ENCODE data around the gene NATD1. TPM values are rescaled to one million over a fixed set of nuclear protein-coding genes. Genes with fewer than 3 reads are reported as not detected.

The NATD1 gene
- total and polyA plus RNA-seq, 2 of the 8 experiments (the other 6 are each of a cell fraction or from before 2014, with no cell fraction given): 5.4 to 8.4 TPM

DNA sequence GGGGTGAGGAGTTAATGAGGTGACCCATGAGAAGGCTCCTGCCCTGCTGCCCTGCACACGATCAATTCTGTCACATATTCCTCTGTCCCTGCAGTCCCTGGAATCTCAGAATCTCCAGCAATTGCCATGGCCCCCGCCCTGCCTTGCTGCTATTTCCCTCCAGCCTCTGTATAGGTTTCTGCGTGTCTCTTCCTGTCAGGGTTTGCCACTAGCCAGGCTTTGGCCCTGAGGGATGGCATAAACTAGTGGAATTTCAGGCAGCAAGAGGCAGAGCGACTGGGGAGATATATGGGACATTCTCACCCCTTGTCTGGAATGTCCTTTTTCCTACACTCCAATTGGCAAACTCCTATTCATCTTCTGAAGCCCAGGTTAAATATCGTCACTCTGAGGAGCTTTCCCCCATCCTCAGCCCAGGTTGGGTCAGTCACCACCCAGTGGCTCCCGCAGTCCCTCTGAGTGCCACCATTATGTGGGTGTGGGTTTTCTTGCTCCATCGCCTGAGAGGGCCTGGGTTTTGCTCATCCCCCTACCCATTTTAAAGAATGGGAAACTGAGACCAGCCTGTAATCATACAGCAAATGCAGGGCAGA lies 15.5 kb upstream of the NATD1 start:
- Histone ChIP-seq H2BK20ac (ENCODE audit: low read length) (no peak overlapping the region), H3K14ac (ENCODE audit: insufficient read length) (no peak overlapping the region), H2BK15ac (ENCODE audit: low read length) (no peak overlapping the region), H3K4ac (replicated peaks; ENCODE audit: insufficient read length, low read depth, low read length) (no peak overlapping the region), H3K36me3 (ENCODE audit: control insufficient read depth in 2 of 4, insufficient read depth in 4 of 4, low read length in 3 of 4) (no peaks in the 10 kb centered on the region), H2AFZ (ENCODE audit: low read length) (no peak overlapping the region), H3K79me2 (ENCODE audit: control insufficient read depth in 1 of 2, insufficient read depth in 2 of 2, low read length in 2 of 2) (no peaks in the 10 kb centered on the region), H3K23ac (ENCODE audit: insufficient read length) (no peak overlapping the region), H4K20me1 (replicated peaks in 1 of 2; ENCODE audit: control insufficient read depth in 1 of 2, insufficient read depth in 2 of 2, low read length in 2 of 2) (no peaks in the 10 kb centered on the region), H3K56ac (replicated peaks; ENCODE audit: insufficient read length, low read depth, low read length) (no peak overlapping the region), H3K4me2 (ENCODE audit: insufficient read depth in 1 of 2, low read depth in 2 of 2, low read length in 2 of 2) (no peak overlapping the region), H3K23me2 (ENCODE audit: low read depth, low read length) (no peaks in the 10 kb centered on the region), H4K8ac (ENCODE audit: extremely low read depth, insufficient read depth, low read length) (no peak overlapping the region), H3K9ac (replicated peaks in 1 of 4; ENCODE audit: extremely low read depth in 1 of 4, low read depth in 3 of 4, low read length in 3 of 4) (no peak overlapping the region), H3K27me3 (replicated peaks in 1 of 4; ENCODE audit: control insufficient read depth in 3 of 4, extremely low read depth in 1 of 4, insufficient read depth in 3 of 4, low read length in 3 of 4) (no peaks in the 10 kb centered on the region), H3K79me1 (ENCODE audit: low read depth, low read length) (no peaks in the 10 kb centered on the region; the same call in 1 of the 2 replicates), H2AK5ac (ENCODE audit: low read depth, low read length) (no peak overlapping the region), H2BK120ac (replicated peaks; ENCODE audit: low read depth, low read length) (no peak overlapping the region), H3K9me3 (ENCODE audit: insufficient read depth in 2 of 2, low read depth in 1 of 2, low read length in 1 of 2) (no peaks in the 10 kb centered on the region), H4K91ac (replicated peaks; ENCODE audit: insufficient read length, low read length) (no peak overlapping the region), H3K4me3 (ENCODE audit: extremely low read depth in 1 of 4, insufficient read depth in 2 of 4, low read depth in 3 of 4, low read length in 4 of 4) (no peak overlapping the region), H3K18ac (ENCODE audit: extremely low read depth, low read length) (no peak overlapping the region; the same call in 1 of the 2 replicates), H2BK5ac (ENCODE audit: low read depth, low read length) (no peak overlapping the region), H3K27ac (ENCODE audit: low read depth, low read length) (no peak overlapping the region), H4K5ac (ENCODE audit: insufficient read length, low read depth, low read length) (no peak overlapping the region), H2BK12ac (ENCODE audit: low read depth, low read length) (0 out of 2 replicates have a peak overlapping the region, but pooled peaks have one; percentile 75), H3K4me1 (replicated peaks in 1 of 4; ENCODE audit: control insufficient read depth in 3 of 4, insufficient read depth in 4 of 4, low read length in 3 of 4) (no peaks in the 10 kb centered on the region)
- DNase-seq (ENCODE audit: low read depth in 1 of 2, low spot score in 2 of 2) (no peak), FAIRE-seq (no peak)
- CTCF ChIA-PET (ENCODE audit: partially characterized antibody): interaction anchor here (0.9 kb wide), 1 partner anchor 99 kb away, joined by 3 read pairs; no protein-coding TSS in a partner anchor
- WGBS, 2 experiments (ENCODE audit: extremely low coverage in 1 of 2, insufficient coverage in 1 of 2, insufficient read length in 1 of 2, insufficient replicate concordance in 2 of 2, low coverage in 1 of 2, low lambda C conversion rate in 2 of 2, missing lambda C conversion rate in 1 of 2): 84% methylated on average over 6 of the region's 7 CpGs; no CpG with 5 or more reads in 1 of the 2 experiments
- POLR2A ChIA-PET (ENCODE audit: partially characterized antibody): no interaction called here
- TF ChIP-seq HDAC2 (IDR thresholded peaks at IDR 0.05; ENCODE audit: borderline replicate concordance in 1 of 2, low read depth in 2 of 2, low read length in 2 of 2) (no peak), KDM1A (IDR thresholded peaks at IDR 0.05; ENCODE audit: borderline replicate concordance, low read length) (no peak), NANOG (IDR thresholded peaks at IDR 0.05; ENCODE audit: insufficient read depth, low read depth, low read length, poor library complexity, severe bottlenecking) (no peak), ASH2L (IDR thresholded peaks at IDR 0.05; ENCODE audit: low read length) (no peak), RAD21 (IDR thresholded peaks at IDR 0.05 in 1 of 2, conservative IDR thresholded peaks at IDR 0.05 in 1 of 2; ENCODE audit: low read depth in 2 of 2, low read length in 2 of 2) (no peak), PHF8 (conservative IDR thresholded peaks at IDR 0.05; ENCODE audit: low read depth, low read length) (no peak), GTF2F1 (IDR thresholded peaks at IDR 0.05; ENCODE audit: borderline replicate concordance, low read depth, low read length) (no peak), JUND (IDR thresholded peaks at IDR 0.05; ENCODE audit: low read length) (no peak)
- TF ChIP-seq, protein P1, sequence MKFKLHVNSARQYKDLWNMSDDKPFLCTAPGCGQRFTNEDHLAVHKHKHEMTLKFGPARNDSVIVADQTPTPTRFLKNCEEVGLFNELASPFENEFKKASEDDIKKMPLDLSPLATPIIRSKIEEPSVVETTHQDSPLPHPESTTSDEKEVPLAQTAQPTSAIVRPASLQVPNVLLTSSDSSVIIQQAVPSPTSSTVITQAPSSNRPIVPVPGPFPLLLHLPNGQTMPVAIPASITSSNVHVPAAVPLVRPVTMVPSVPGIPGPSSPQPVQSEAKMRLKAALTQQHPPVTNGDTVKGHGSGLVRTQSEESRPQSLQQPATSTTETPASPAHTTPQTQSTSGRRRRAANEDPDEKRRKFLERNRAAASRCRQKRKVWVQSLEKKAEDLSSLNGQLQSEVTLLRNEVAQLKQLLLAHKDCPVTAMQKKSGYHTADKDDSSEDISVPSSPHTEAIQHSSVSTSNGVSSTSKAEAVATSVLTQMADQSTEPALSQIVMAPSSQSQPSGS (IDR thresholded peaks at IDR 0.05; ENCODE audit: low read length): no peak
- TF ChIP-seq, protein P2, sequence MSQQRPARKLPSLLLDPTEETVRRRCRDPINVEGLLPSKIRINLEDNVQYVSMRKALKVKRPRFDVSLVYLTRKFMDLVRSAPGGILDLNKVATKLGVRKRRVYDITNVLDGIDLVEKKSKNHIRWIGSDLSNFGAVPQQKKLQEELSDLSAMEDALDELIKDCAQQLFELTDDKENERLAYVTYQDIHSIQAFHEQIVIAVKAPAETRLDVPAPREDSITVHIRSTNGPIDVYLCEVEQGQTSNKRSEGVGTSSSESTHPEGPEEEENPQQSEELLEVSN (IDR thresholded peaks at IDR 0.05): no peak
